Common myeloid progenitor, CD34-positive (primary cell): ENCODE results near the gene MORN1.

Experiments
- CTCF ChIA-PET: fragments of 350-600 bp; sonication (Branson Sonifier 250); formaldehyde crosslinking; loops from one replicate; lab custom pipeline; 2021; ENCODE audit warnings: antibody characterized with exemption; lab: Charles Lee
- POLR2A ChIA-PET: fragments of 350-600 bp; sonication (Branson Sonifier 250); formaldehyde crosslinking; loops from one replicate; lab custom pipeline; 2021; ENCODE audit warnings: antibody characterized with exemption; lab: Charles Lee
- DNase-seq, 3 donors: peaks; one replicate each; pipeline versions ENCODE4 v3.0.0 to v3.0.0-alpha.2; 2013
- H3K27ac ChIP-seq, 2 experiments: 1 replicate in 1 of 2; 2 replicates in 1 of 2; pipeline ENCODE4 v1.7.0; 2013; ENCODE audit warnings: inconsistent platforms in 2 of 2, low read length in 2 of 2, mild to moderate bottlenecking in 2 of 2, low read depth in 1 of 2, moderate library complexity in 1 of 2; ENCODE audit not compliant: severe bottlenecking in 2 of 2, insufficient read depth in 1 of 2, poor library complexity in 1 of 2
- H3K27me3 ChIP-seq, 5 experiments: replicated peaks in 2 of 5; 1 replicate in 3 of 5; 2 replicates in 2 of 5; pipeline versions ENCODE4 v1.6.1 to v1.7.0; 2013; ENCODE audit warnings: low read length in 4 of 5, mild to moderate bottlenecking in 2 of 5, moderate library complexity in 2 of 5, inconsistent platforms in 1 of 5; ENCODE audit not compliant: insufficient read depth in 5 of 5, control insufficient read depth in 4 of 5
- H3K36me3 ChIP-seq, 4 experiments: 1 replicate in 2 of 4; 2 replicates in 2 of 4; pipeline versions ENCODE4 v1.6.1 to v1.7.0; 2013; ENCODE audit warnings: low read length in 3 of 4, control low read depth in 1 of 4, mild to moderate bottlenecking in 1 of 4; ENCODE audit not compliant: control insufficient read depth in 4 of 4, insufficient read depth in 4 of 4
- H3K4me1 ChIP-seq, 4 experiments: 1 replicate in 3 of 4; 2 replicates in 1 of 4; pipeline versions ENCODE4 v1.6.1 to v1.7.1; 2013; ENCODE audit warnings: low read length in 3 of 4, mild to moderate bottlenecking in 3 of 4, control low read depth in 1 of 4, inconsistent platforms in 1 of 4, moderate library complexity in 1 of 4; ENCODE audit not compliant: control insufficient read depth in 4 of 4, insufficient read depth in 4 of 4; ENCODE audit errors: control extremely low read depth in 1 of 4
- H3K4me3 ChIP-seq, 7 experiments: 1 replicate in 4 of 7; 2 replicates in 3 of 7; pipeline versions ENCODE4 v1.5.1 to v1.7.0; 2013; ENCODE audit warnings: mild to moderate bottlenecking in 7 of 7, low read length in 6 of 7, moderate library complexity in 6 of 7, inconsistent platforms in 2 of 7, low read depth in 2 of 7, control low read depth in 1 of 7; ENCODE audit not compliant: insufficient read depth in 4 of 7, control insufficient read depth in 1 of 7; ENCODE audit errors: extremely low read depth in 1 of 7
- H3K9me3 ChIP-seq, 5 experiments: 1 replicate in 4 of 5; 2 replicates in 1 of 5; pipeline versions ENCODE4 v1.6.1 to v1.7.1; 2013; ENCODE audit warnings: low read length in 4 of 5, mild to moderate bottlenecking in 2 of 5, inconsistent platforms in 1 of 5, low read depth in 1 of 5, moderate library complexity in 1 of 5; ENCODE audit not compliant: control insufficient read depth in 4 of 5, insufficient read depth in 2 of 5; ENCODE audit errors: control extremely low read depth in 1 of 5
- WGBS: methylation state at CpG from one replicate; pipeline ENCODE4 v1.1.5; 2013; ENCODE audit not compliant: insufficient coverage; 5-methylcytosine and 5-hydroxymethylcytosine counted together

Gene MORN1

GRCh38 chr1:2377751-2378440 is 13.5 kb downstream of the MORN1 start:
- H3K36me3 ChIP-seq, result peaks cover 0 to 2% (median 0%) of the 10 kb centered on the region in 4 experiments
- POLR2A ChIA-PET, result no interaction called here
- no peaks in the 10 kb centered on the region for H3K27me3 ChIP-seq
- no peaks in the 10 kb centered on the region for H3K9me3 ChIP-seq
- H3K27ac ChIP-seq, result no peak overlapping the region
- CTCF ChIA-PET, result interaction anchor here (1.3 to 7.5 kb wide), 2 partner anchors 179 to 180 kb away, joined by 3 to 98 read pairs; partner anchors contain the start of gene FAAP20
- no peak overlapping the region for H3K4me3 ChIP-seq
- 95% methylated on average over 13 of the region's 16 CpGs for WGBS
- no peak for DNase-seq
- H3K4me1 ChIP-seq, result peaks cover 0 to 3% (median 1%) of the 10 kb centered on the region in 4 experiments

- POLR2A ChIA-PET, result interaction anchor here (0.8 kb wide), 1 partner anchor 76 kb away, joined by 3 read pairs; no protein-coding TSS in a partner anchor
- CTCF ChIA-PET, result interaction anchor here (1.3 to 2.6 kb wide), 3 partner anchors 61 to 182 kb away, joined by 3 to 7 read pairs (median 7); partner anchors contain the start of gene FAAP20
- Histone ChIP-seq H3K27ac (no peak overlapping the region), H3K27me3 (no peaks in the 10 kb centered on the region), H3K36me3 (peaks cover 0 to 2% (median 0%) of the 10 kb centered on the region in 4 experiments), H3K4me3 (no peak overlapping the region), H3K4me1 (peaks cover 0 to 3% (median 1%) of the 10 kb centered on the region in 4 experiments), H3K9me3 (no peaks in the 10 kb centered on the region)
- DNase-seq, result no peak
- 95% methylated on average over 21 of the region's 25 CpGs for WGBS
Observed at GRCh38 chr1:2376931-2377672, 14.3 kb downstream of the MORN1 start.

GRCh38 chr1:2376261-2376741 is 15.1 kb downstream of the MORN1 start:
- ChIA-PET POLR2A (interaction anchor here (0.8 kb wide), 1 partner anchor 75 kb away, joined by 3 read pairs; no protein-coding TSS in a partner anchor), CTCF (interaction anchor here (1.3 to 2.6 kb wide), 3 partner anchors 60 to 181 kb away, joined by 3 to 7 read pairs (median 7); partner anchors contain the start of gene FAAP20)
- H3K4me1 ChIP-seq, result no peaks in the 10 kb centered on the region
- no peak for DNase-seq
- H3K9me3 ChIP-seq, result no peaks in the 10 kb centered on the region
- no peaks in the 10 kb centered on the region for H3K27me3 ChIP-seq
- 95% methylated on average over 21 of the region's 23 CpGs for WGBS
- H3K4me3 ChIP-seq, result no peak overlapping the region
- no peak overlapping the region for H3K27ac ChIP-seq
- peaks cover 0 to 2% (median 0%) of the 10 kb centered on the region in 4 experiments for H3K36me3 ChIP-seq

- WGBS, result 96% methylated on average over 7 of the region's 7 CpGs
Observed at GRCh38 chr1:2375923-2376260, 15.5 kb downstream of the MORN1 start.

GRCh38 chr1:2375246-2375922 is 16.0 kb downstream of the MORN1 start:
- 94% methylated on average over 22 of the region's 23 CpGs for WGBS
- H3K36me3 ChIP-seq, result peaks cover 0 to 2% (median 0%) of the 10 kb centered on the region in 4 experiments
- H3K27ac ChIP-seq, result no peak overlapping the region
- POLR2A ChIA-PET, result no interaction called here
- no peaks in the 10 kb centered on the region for H3K9me3 ChIP-seq
- DNase-seq, result no peak
- no peak overlapping the region for H3K4me3 ChIP-seq
- H3K27me3 ChIP-seq, result no peaks in the 10 kb centered on the region
- H3K4me1 ChIP-seq, result no peaks in the 10 kb centered on the region
- CTCF ChIA-PET, result interaction anchor here (0.6 to 2.6 kb wide), 3 partner anchors 60 to 186 kb away, joined by 6 to 7 read pairs (median 7); partner anchors contain the start of gene FAAP20

More at GRCh38 chr1:2375923-2376260, 15.5 kb downstream of the MORN1 start:
- Histone ChIP-seq H3K27me3 (no peaks in the 10 kb centered on the region), H3K27ac (no peak overlapping the region), H3K4me3 (no peak overlapping the region), H3K9me3 (no peaks in the 10 kb centered on the region), H3K36me3 (peaks cover 0 to 2% (median 0%) of the 10 kb centered on the region in 4 experiments), H3K4me1 (no peaks in the 10 kb centered on the region)
- CTCF ChIA-PET, result interaction anchor here (1.6 to 2.6 kb wide), 2 partner anchors 60 to 181 kb away, joined by 7 read pairs; partner anchors contain the start of gene FAAP20
- DNase-seq, result no peak
- POLR2A ChIA-PET, result no interaction called here

GRCh38 chr1:2374252-2375155 is 16.9 kb downstream of the MORN1 start:
- 89% methylated on average over 10 of the region's 17 CpGs for WGBS
- Histone ChIP-seq H3K9me3 (no peaks in the 10 kb centered on the region), H3K36me3 (peaks cover 0 to 2% (median 0%) of the 10 kb centered on the region in 4 experiments), H3K4me3 (no peak overlapping the region), H3K4me1 (no peaks in the 10 kb centered on the region), H3K27me3 (no peaks in the 10 kb centered on the region), H3K27ac (no peak overlapping the region)
- POLR2A ChIA-PET, result no interaction called here
- DNase-seq, result no peak
- CTCF ChIA-PET, result interaction anchor here (0.6 to 2.6 kb wide), 3 partner anchors 8 to 185 kb away, joined by 4 to 7 read pairs (median 6); no protein-coding TSS in a partner anchor
